OCI-LY7 (cell line): ENCODE measurements around the gene CALCB.

Source experiments
- EZH2phosphoT487 ChIP-seq: fragments of 200-600 bp; sonication (generic); IDR thresholded peaks from 2 replicates; pipeline ENCODE4 v1.6.1; 2018; ENCODE audit warnings: low read depth, borderline replicate concordance, mild to moderate bottlenecking, mixed run types, antibody characterized with exemption, low read length, moderate library complexity, mixed read lengths
- TF ChIP-seq, protein P1 (sequence below): fragments of 200-600 bp; sonication (generic); conservative IDR thresholded peaks from 2 replicates; pipeline ENCODE4 v1.5.1; 2014; ENCODE audit warnings: mild to moderate bottlenecking, antibody characterized with exemption, low read length, moderate library complexity, mixed read lengths

DNA sequence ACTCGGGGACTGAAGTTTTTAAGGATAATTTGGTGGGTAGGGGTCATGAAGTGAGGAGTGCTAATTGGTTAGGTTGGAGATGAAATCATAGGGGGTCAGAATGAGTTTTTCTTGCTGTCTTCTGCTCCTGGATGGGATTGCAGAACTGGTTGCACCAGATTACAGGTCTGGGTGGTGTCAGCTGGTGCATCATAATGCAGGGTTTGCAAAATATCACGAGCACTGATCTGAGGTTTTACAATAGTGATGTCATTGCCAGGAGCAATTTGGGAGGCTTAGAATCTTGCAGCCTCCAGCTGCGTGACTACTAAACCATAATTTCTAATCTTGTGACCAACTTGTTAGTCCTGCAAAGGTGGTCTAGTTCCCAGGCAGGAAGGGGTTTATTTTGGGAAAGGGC is 46.4 kb upstream of the CALCB start:
- TF ChIP-seq, protein P1, sequence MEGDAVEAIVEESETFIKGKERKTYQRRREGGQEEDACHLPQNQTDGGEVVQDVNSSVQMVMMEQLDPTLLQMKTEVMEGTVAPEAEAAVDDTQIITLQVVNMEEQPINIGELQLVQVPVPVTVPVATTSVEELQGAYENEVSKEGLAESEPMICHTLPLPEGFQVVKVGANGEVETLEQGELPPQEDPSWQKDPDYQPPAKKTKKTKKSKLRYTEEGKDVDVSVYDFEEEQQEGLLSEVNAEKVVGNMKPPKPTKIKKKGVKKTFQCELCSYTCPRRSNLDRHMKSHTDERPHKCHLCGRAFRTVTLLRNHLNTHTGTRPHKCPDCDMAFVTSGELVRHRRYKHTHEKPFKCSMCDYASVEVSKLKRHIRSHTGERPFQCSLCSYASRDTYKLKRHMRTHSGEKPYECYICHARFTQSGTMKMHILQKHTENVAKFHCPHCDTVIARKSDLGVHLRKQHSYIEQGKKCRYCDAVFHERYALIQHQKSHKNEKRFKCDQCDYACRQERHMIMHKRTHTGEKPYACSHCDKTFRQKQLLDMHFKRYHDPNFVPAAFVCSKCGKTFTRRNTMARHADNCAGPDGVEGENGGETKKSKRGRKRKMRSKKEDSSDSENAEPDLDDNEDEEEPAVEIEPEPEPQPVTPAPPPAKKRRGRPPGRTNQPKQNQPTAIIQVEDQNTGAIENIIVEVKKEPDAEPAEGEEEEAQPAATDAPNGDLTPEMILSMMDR = no peak
- TF ChIP-seq EZH2phosphoT487 = no peak
